GM21576 (cell line): ENCODE data around the gene RLN1.
"Not testable (repeated sequence)": the region's sequence is repeated elsewhere in the genome, so short reads cannot be mapped to it uniquely, and the experiment has no call there.

ENCODE experiments used
- ATAC-seq: cut with Tn5 transposase; IDR thresholded peaks from one replicate; pipeline ENCODE4 v1.9.1; 2021; ENCODE audit warnings: mild to moderate bottlenecking, moderate library complexity; ENCODE audit not compliant: unreplicated experiment

The RLN1 gene

GRCh38 chr9:5326187-5326586, 13.5 kb downstream of the RLN1 start:
- ATAC-seq: no peak

- ATAC-seq: not testable (repeated sequence)
These were observed 18.1 kb downstream of the RLN1 start for GRCh38 chr9:5321601-5322000.

- no peak for ATAC-seq
These were observed 18.6 kb downstream of the RLN1 start for GRCh38 chr9:5321058-5321457.

GRCh38 chr9:5316406-5316805, 23.3 kb downstream of the RLN1 start:
- not testable (repeated sequence) for ATAC-seq

GRCh38 chr9:5315187-5315923, 24.3 kb downstream of the RLN1 start:
- ATAC-seq: no peak

GRCh38 chr9:5310851-5311250, 28.8 kb downstream of the RLN1 start:
- no peak for ATAC-seq

GRCh38 chr9:5305741-5306140, 33.9 kb downstream of the RLN1 start:
- ATAC-seq: no peak

GRCh38 chr9:5303840-5304795, 35.6 kb downstream of the RLN1 start, which contains the start of gene RLN2:
RLN2 (minus strand) TSS chr9:5304716; CDS start chr9:5304580, 136 bp downstream.
- peak; percentile 99 for ATAC-seq

- no peak for ATAC-seq
These were observed 38.1 kb downstream of the RLN1 start for GRCh38 chr9:5301544-5301943.

GRCh38 chr9:5292141-5292540, 47.5 kb downstream of the RLN1 start:
- no peak for ATAC-seq

GRCh38 chr9:5288591-5288990, 51.1 kb downstream of the RLN1 start:
- ATAC-seq: no peak

- ATAC-seq: no peak
These were observed 53.4 kb downstream of the RLN1 start for GRCh38 chr9:5286262-5286661.
